DOHH2 (cell line): Measurements from ENCODE around the gene TSPAN12.
"Not testable (repeated sequence)": the region's sequence is repeated elsewhere in the genome, so short reads cannot be mapped to it uniquely, and the experiment has no call there.

Experiments used
- CTCF ChIP-seq: fragments of 200-600 bp; sonication (generic); IDR thresholded peaks from one replicate; pipeline ENCODE4 v1.5.1; 2014; ENCODE audit warnings: antibody characterized with exemption, mild to moderate bottlenecking, low read depth, low read length; ENCODE audit not compliant: poor library complexity, severe bottlenecking
- EZH2phosphoT487 ChIP-seq: fragments of 200-600 bp; sonication (generic); IDR thresholded peaks from 2 replicates; pipeline ENCODE4 v1.6.1; 2017; ENCODE audit warnings: borderline replicate concordance, mild to moderate bottlenecking, antibody characterized with exemption, low read length, moderate library complexity, mixed read lengths

- not testable (repeated sequence) for TF ChIP-seq CTCF, EZH2phosphoT487
Measured at GRCh38 chr7:120779078-120779477, 78.9 kb downstream of the TSPAN12 start.
